MM.1S (cell line): ENCODE results near the gene OR10A2.

ENCODE experiments used
- CTCF ChIP-seq: fragments of 300-600 bp; sonication (generic); IDR thresholded peaks from 2 replicates; pipeline ENCODE4 v1.5.1; 2016; ENCODE audit warnings: antibody characterized with exemption, low read length, mixed read lengths
- EZH2 ChIP-seq: fragments of 300-600 bp; sonication (generic); optimal IDR thresholded peaks from 2 replicates; pipeline ENCODE3; 2017; ENCODE audit warnings: low read depth, mild to moderate bottlenecking, antibody characterized with exemption, low read length, mixed read lengths

GRCh38 chr11:6841694-6842093 is 21.2 kb upstream of the OR10A2 start:
- TF ChIP-seq CTCF (no peak), EZH2 (no peak)
